Naive thymus-derived CD4-positive, alpha-beta T cell (primary cell): ENCODE measurements around the gene MYORG. TPM values are rescaled to one million over a fixed set of nuclear protein-coding genes. Genes with fewer than 3 reads are reported as not detected.
A peak's percentile ranks its signal among the peaks of the same experiment; 100 is the strongest.

ENCODE experiments used
- ATAC-seq: fragments of 150-1000 bp; cut with Tn5 transposase; 2 replicates; pipeline ENCODE4 v1.10.0; 2021; ENCODE audit warnings: mild to moderate bottlenecking, moderate library complexity
- CTCF ChIA-PET: fragments of 350-600 bp; sonication (Branson Sonifier 250); formaldehyde crosslinking; loops from one replicate; lab custom pipeline; 2021; ENCODE audit warnings: antibody characterized with exemption; lab: Charles Lee
- POLR2A ChIA-PET: fragments of 350-600 bp; sonication (Branson Sonifier 250); formaldehyde crosslinking; loops from one replicate; lab custom pipeline; 2021; ENCODE audit warnings: antibody characterized with exemption, inconsistent platforms; lab: Charles Lee
- DNase-seq, 9 donors: peaks; one replicate each; pipeline versions ENCODE4 v3.0.0 to v3.0.0-alpha.2; 2020 to 2022; ENCODE audit warnings: mixed read lengths in 1 of 9
- H3K27ac ChIP-seq: one replicate; pipeline ENCODE4 v1.7.0; 2013; ENCODE audit warnings: mild to moderate bottlenecking, low read depth, low read length, moderate library complexity
- H3K27me3 ChIP-seq, 2 donors: one replicate each; pipeline ENCODE4 v1.7.0; 2013; ENCODE audit warnings: low read length in 2 of 2, mild to moderate bottlenecking in 2 of 2, moderate library complexity in 2 of 2; ENCODE audit not compliant: control insufficient read depth in 2 of 2, insufficient read depth in 2 of 2
- H3K36me3 ChIP-seq, 3 experiments: 1 replicate in 2 of 3; 2 replicates in 1 of 3; pipeline ENCODE4 v1.7.0; 2013; ENCODE audit warnings: low read length in 3 of 3, mild to moderate bottlenecking in 3 of 3, moderate library complexity in 1 of 3; ENCODE audit not compliant: insufficient read depth in 3 of 3, control insufficient read depth in 2 of 3
- H3K4me1 ChIP-seq, 2 donors: one replicate each; pipeline ENCODE4 v1.7.0; 2013; ENCODE audit warnings: low read length in 2 of 2, mild to moderate bottlenecking in 2 of 2, moderate library complexity in 1 of 2; ENCODE audit not compliant: control insufficient read depth in 2 of 2, insufficient read depth in 2 of 2
- H3K4me3 ChIP-seq: 2 replicates; pipeline ENCODE4 v1.7.0; 2013; ENCODE audit warnings: mild to moderate bottlenecking, low read length
- H3K9me3 ChIP-seq, 3 experiments: 1 replicate in 2 of 3; 2 replicates in 1 of 3; pipeline ENCODE4 v1.7.0; 2013; ENCODE audit warnings: low read length in 3 of 3; ENCODE audit not compliant: control insufficient read depth in 2 of 3
- H3K27ac Mint-ChIP-seq, 9 donors: one replicate each; pipeline ENCODE4 v1.8.0; 2020 to 2022; ENCODE audit warnings: mixed read lengths in 9 of 9, mild to moderate bottlenecking in 8 of 9, moderate library complexity in 5 of 9, inconsistent platforms in 2 of 9
- H3K27me3 Mint-ChIP-seq, 5 donors: one replicate each; pipeline ENCODE4 v1.8.0; 2021 to 2022; ENCODE audit warnings: mixed read lengths in 5 of 5, mild to moderate bottlenecking in 1 of 5
- H3K36me3 Mint-ChIP-seq, 5 donors: one replicate each; pipeline ENCODE4 v1.8.0; 2020 to 2022; ENCODE audit warnings: mixed read lengths in 5 of 5, mild to moderate bottlenecking in 3 of 5, inconsistent platforms in 1 of 5
- H3K4me1 Mint-ChIP-seq, 7 donors: one replicate each; pipeline ENCODE4 v1.8.0; 2020 to 2022; ENCODE audit warnings: mixed read lengths in 7 of 7, mild to moderate bottlenecking in 3 of 7, inconsistent platforms in 1 of 7
- H3K4me3 Mint-ChIP-seq, 10 donors: one replicate each; pipeline ENCODE4 v1.8.0; 2020 to 2022; ENCODE audit warnings: mild to moderate bottlenecking in 10 of 10, mixed read lengths in 10 of 10, moderate library complexity in 6 of 10, inconsistent platforms in 2 of 10
- H3K9me3 Mint-ChIP-seq, 11 donors: one replicate each; pipeline ENCODE4 v1.8.0; 2020 to 2022; ENCODE audit warnings: mixed read lengths in 11 of 11, mild to moderate bottlenecking in 4 of 11, inconsistent platforms in 1 of 11, moderate library complexity in 1 of 11
- intact Hi-C, 2 donors: fragments of 100-400 bp; cut with micrococcal nuclease; formaldehyde crosslinking; loops; one replicate each; pipeline ENCODE4 v1.15.1; 2023
- polyA plus RNA-seq, 2 donors: library from polyadenylated mRNA; unstranded; fragments of 300-500 nt; fragmentation: Illumina TruSeq; gene quantifications; one replicate each; pipeline ENCODE4 v1.2.3, GENCODE V29; 2021
- total RNA-seq, 6 experiments: library from RNA in 5 of 6; stranded (reverse) in 5 of 6; gene quantifications; 1 replicate in 5 of 6; 2 replicates in 1 of 6; pipeline ENCODE4 v1.2.3 and lab custom pipeline; 2021 to 2026

MYORG gene
- total and polyA plus RNA-seq, 7 experiments from 2014 or later: 0.28 to 1.9 (median 0.78) TPM

DNA sequence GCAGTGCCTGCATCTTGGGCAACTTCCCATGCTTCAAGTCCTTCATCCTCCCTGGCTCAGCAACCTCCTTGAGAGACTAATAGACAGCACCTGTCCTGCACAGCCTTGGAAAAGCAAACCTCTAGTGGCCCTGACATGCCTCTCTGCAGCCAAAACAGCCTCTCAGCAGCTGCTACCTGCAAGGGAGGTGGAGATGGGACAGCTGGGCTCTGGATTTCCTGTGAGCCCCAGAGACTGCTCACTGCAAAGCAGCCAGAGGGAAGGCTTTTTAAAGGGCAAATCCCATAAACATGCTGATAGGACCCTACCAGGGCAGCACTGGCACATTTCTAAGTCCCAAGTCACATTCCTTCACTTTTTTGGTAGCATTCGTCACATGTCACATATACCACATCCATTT, 31.5 kb upstream of the MYORG start:
- Histone ChIP-seq H3K36me3 (peaks cover 0 to 3% (median 0%) of the 10 kb centered on the region in 3 experiments), H3K4me1 (no peaks in the 10 kb centered on the region), H3K9me3 (no peaks in the 10 kb centered on the region), H3K27me3 (no peaks in the 10 kb centered on the region), H3K4me3 (no peak overlapping the region), H3K27ac (no peak overlapping the region)
- intact Hi-C loops: loop anchor here in 1 of 2 donors (10.0 kb wide), 1 partner anchor 187 kb away; no protein-coding TSS in a partner anchor
- Mint-ChIP-seq H3K4me1 (peaks cover 0 to 14% (median 0%) of the 10 kb centered on the region in 7 donors), H3K4me3 (no peak overlapping the region), H3K27ac (no peak overlapping the region), H3K27me3 (no peaks in the 10 kb centered on the region), H3K36me3 (peaks cover 0 to 18% (median 8%) of the 10 kb centered on the region in 5 donors), H3K9me3 (peaks cover 0 to 6% (median 0%) of the 10 kb centered on the region in 11 donors)
- ATAC-seq (no peak), DNase-seq (no peak)
- POLR2A ChIA-PET: no interaction called here
- CTCF ChIA-PET: no interaction called here

DNA sequence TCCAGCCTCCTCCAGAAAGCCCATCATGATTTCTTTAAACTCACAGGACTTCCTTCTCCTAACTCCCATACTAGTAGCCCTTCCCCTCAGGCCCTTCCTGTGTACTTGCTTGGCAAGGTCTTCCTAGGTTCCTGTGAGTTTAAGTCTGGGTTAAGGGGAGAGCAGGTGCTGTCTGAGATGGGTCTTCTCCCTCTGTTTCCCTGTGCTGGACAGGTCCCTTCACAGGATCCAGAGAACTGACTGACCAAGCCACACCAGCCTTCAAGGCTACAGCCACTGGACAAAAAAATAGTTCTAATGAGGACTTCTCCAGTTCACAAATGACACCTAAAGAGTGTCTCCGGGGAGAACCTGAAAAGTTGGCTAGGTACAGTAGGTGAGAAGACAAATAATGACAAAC, 29.5 kb upstream of the MYORG start:
- no peak overlapping the region for H3K27ac Mint-ChIP-seq
- intact Hi-C loops: loop anchor here in 1 of 2 donors (10.0 kb wide), 1 partner anchor 189 kb away; no protein-coding TSS in a partner anchor
- peaks cover 0 to 24% (median 4%) of the 10 kb centered on the region in 5 donors for H3K36me3 Mint-ChIP-seq
- Histone ChIP-seq H3K4me3 (no peak overlapping the region), H3K27me3 (no peaks in the 10 kb centered on the region), H3K9me3 (no peaks in the 10 kb centered on the region), H3K4me1 (no peaks in the 10 kb centered on the region), H3K36me3 (peaks cover 0 to 19% (median 0%) of the 10 kb centered on the region in 3 experiments), H3K27ac (no peak overlapping the region)
- DNase-seq (no peak), ATAC-seq (no peak)
- H3K9me3 Mint-ChIP-seq: no peaks in the 10 kb centered on the region
- ChIA-PET POLR2A (no interaction called here), CTCF (interaction anchor here (0.8 to 1.0 kb wide), 2 partner anchors 9 to 186 kb away, joined by 3 read pairs; no protein-coding TSS in a partner anchor)
- peaks cover 0 to 4% (median 0%) of the 10 kb centered on the region in 7 donors for H3K4me1 Mint-ChIP-seq
- no peak overlapping the region for H3K4me3 Mint-ChIP-seq
- no peaks in the 10 kb centered on the region for H3K27me3 Mint-ChIP-seq

DNA sequence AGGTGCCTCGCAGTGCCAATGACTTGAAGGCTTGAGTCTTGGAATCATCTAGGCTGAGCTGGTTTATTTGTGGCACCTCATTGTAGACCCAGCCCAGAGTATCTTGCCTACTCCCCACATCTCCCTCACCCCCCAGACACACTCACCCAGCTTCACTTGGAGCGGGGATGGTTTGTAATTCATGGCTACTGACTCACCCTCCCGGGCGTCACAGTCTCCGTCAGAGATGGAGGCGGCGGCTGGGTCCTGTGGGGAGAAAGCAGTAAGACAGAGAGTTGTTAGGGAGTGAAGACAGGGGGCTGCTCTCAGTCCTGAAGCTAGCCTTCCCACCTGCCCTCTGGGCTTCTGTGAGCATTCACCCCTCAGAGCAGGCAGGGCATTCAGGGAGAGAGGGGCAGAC, 29.0 kb upstream of the MYORG start:
- Mint-ChIP-seq H3K27ac (no peak overlapping the region), H3K36me3 (peaks cover 0 to 24% (median 4%) of the 10 kb centered on the region in 5 donors), H3K4me3 (no peak overlapping the region), H3K9me3 (no peaks in the 10 kb centered on the region), H3K27me3 (no peaks in the 10 kb centered on the region), H3K4me1 (peaks cover 0 to 4% (median 0%) of the 10 kb centered on the region in 7 donors)
- Histone ChIP-seq H3K27me3 (no peaks in the 10 kb centered on the region), H3K27ac (no peak overlapping the region), H3K4me1 (no peaks in the 10 kb centered on the region), H3K36me3 (peaks cover 0 to 24% (median 0%) of the 10 kb centered on the region in 3 experiments), H3K9me3 (no peaks in the 10 kb centered on the region), H3K4me3 (no peak overlapping the region)
- DNase-seq (no peak), ATAC-seq (no peak)
- ChIA-PET POLR2A (interaction anchor here (1.0 kb wide), 1 partner anchor 229 kb away, joined by 3 read pairs; no protein-coding TSS in a partner anchor), CTCF (interaction anchor here (0.8 to 1.0 kb wide), 2 partner anchors 10 to 186 kb away, joined by 3 read pairs; no protein-coding TSS in a partner anchor)
- intact Hi-C loops: loop anchor here in 1 of 2 donors (10.0 kb wide), 1 partner anchor 189 kb away; no protein-coding TSS in a partner anchor

DNA sequence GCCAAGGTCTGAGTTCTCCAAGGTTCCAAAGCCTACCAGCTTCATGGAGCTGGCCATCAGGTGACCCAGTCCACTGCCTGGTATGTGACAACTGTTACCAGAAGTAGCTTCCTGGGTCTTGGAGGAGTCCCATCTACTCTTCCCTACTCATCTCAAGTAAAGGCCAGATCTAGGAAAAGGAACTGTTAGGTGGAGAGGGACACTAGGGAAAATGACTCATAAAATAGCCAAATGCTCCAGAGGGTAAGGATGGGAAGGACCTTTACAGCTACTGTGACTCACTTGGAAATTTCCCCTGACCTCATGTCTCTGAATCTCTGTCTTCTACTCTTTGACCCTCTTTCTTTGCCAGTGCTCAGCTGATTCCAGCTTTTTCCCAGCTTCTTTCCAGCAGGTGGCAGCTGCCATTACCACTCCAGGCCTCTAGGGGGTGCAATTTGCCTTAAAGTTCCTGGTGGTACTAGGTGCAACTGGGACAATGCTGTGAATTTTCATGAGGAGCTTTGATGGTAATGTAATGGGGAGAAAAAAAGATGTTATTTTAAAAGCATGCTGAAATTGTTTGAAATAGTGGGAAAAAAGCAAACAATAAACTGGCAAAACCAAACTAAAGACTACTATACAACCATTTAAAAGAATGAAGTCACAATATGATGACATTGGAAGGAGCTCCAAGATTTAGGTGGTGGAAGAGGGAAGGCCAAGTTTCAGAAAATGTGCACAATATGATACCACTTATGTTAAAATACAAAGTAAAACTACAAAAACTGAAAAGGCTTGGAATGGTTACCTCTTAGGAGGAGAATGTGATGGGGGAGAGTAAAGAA, 27.1 kb upstream of the MYORG start:
- peaks cover 0 to 35% (median 0%) of the 10 kb centered on the region in 3 experiments for H3K36me3 ChIP-seq
- Mint-ChIP-seq H3K9me3 (no peaks in the 10 kb centered on the region), H3K4me1 (peaks cover 0 to 3% (median 0%) of the 10 kb centered on the region in 7 donors), H3K36me3 (peaks cover 0 to 26% (median 4%) of the 10 kb centered on the region in 5 donors), H3K27ac (no peak overlapping the region), H3K4me3 (no peak overlapping the region), H3K27me3 (no peaks in the 10 kb centered on the region)
- DNase-seq (peak in 8 of 9 donors; percentile 22 to 56 (median 40)), ATAC-seq (peak; percentile 82)
- ChIA-PET CTCF (interaction anchor here (0.6 to 2.2 kb wide), 21 partner anchors 9 to 264 kb away, joined by 3 to 18 read pairs (median 4); no protein-coding TSS in a partner anchor), POLR2A (no interaction called here)
- no peaks in the 10 kb centered on the region for H3K9me3 ChIP-seq
- H3K27me3 ChIP-seq: no peaks in the 10 kb centered on the region
- H3K27ac ChIP-seq: no peak overlapping the region
- H3K4me1 ChIP-seq: no peaks in the 10 kb centered on the region
- intact Hi-C loops: loop anchor here (1.0 to 10.0 kb wide), 7 partner anchors 27 to 231 kb away; partner anchors contain the start of genes DNAI1 (in 1 of the 2), FAM219A (in 1 of the 2) and MYORG (in 1 of the 2)
- no peak overlapping the region for H3K4me3 ChIP-seq

GRCh38 chr9:34400686-34401602, 24.2 kb upstream of the MYORG start:
- Mint-ChIP-seq H3K36me3 (peaks cover 0 to 26% (median 4%) of the 10 kb centered on the region in 5 donors), H3K27me3 (no peaks in the 10 kb centered on the region), H3K4me3 (no peak overlapping the region), H3K27ac (peak overlapping the region in 1 of 9 donors; percentile 38), H3K4me1 (peaks cover 0 to 3% (median 0%) of the 10 kb centered on the region in 7 donors), H3K9me3 (no peaks in the 10 kb centered on the region)
- H3K27ac ChIP-seq: no peak overlapping the region
- H3K4me1 ChIP-seq: no peaks in the 10 kb centered on the region
- POLR2A ChIA-PET: no interaction called here
- no peaks in the 10 kb centered on the region for H3K9me3 ChIP-seq
- ATAC-seq: no peak
- H3K4me3 ChIP-seq: no peak overlapping the region
- no peak for DNase-seq
- intact Hi-C loops: loop anchor here in 1 of 2 donors (10.0 kb wide), 1 partner anchor 194 kb away; no protein-coding TSS in a partner anchor
- CTCF ChIA-PET: interaction anchor here (0.5 kb wide), 1 partner anchor 40 kb away, joined by 3 read pairs; no protein-coding TSS in a partner anchor
- H3K27me3 ChIP-seq: no peaks in the 10 kb centered on the region
- peaks cover 0 to 35% (median 0%) of the 10 kb centered on the region in 3 experiments for H3K36me3 ChIP-seq

- intact Hi-C loops: loop anchor here in 1 of 2 donors (10.0 kb wide), 1 partner anchor 195 kb away; no protein-coding TSS in a partner anchor
- Histone ChIP-seq H3K4me3 (no peak overlapping the region), H3K36me3 (peaks cover 0 to 35% (median 0%) of the 10 kb centered on the region in 3 experiments), H3K27me3 (no peaks in the 10 kb centered on the region), H3K27ac (no peak overlapping the region), H3K9me3 (no peaks in the 10 kb centered on the region), H3K4me1 (no peaks in the 10 kb centered on the region)
- Mint-ChIP-seq H3K4me3 (no peak overlapping the region), H3K27ac (no peak overlapping the region), H3K27me3 (no peaks in the 10 kb centered on the region), H3K9me3 (no peaks in the 10 kb centered on the region), H3K4me1 (peaks cover 0 to 3% (median 0%) of the 10 kb centered on the region in 7 donors), H3K36me3 (peaks cover 0 to 23% (median 4%) of the 10 kb centered on the region in 5 donors)
- CTCF ChIA-PET: no interaction called here
- no peak for DNase-seq
- ATAC-seq: no peak
- POLR2A ChIA-PET: no interaction called here
These were observed 23.6 kb upstream of the MYORG start for GRCh38 chr9:34400275-34400674.
